ENCODE measurements around the gene TYR.

- TF ChIP-seq USF2 (CRISPR knock-in tag; IDR thresholded peaks at IDR 0.05) (peak; percentile 50), CREB1 (CRISPR knock-in tag; IDR thresholded peaks at IDR 0.05) (no peak), CTCF (IDR thresholded peaks at IDR 0.05) (no peak), ETV6 (CRISPR knock-in tag; IDR thresholded peaks at IDR 0.05) (no peak), KAT7 (CRISPR knock-in tag; IDR thresholded peaks at IDR 0.05; ENCODE audit: borderline replicate concordance) (no peak)
Observed at GRCh38 chr11:89175796-89176195, 1.9 kb upstream of the TYR start.
